GM06990 (cell line): ENCODE measurements around the gene PCDHGA7.
"Not testable (repeated sequence)": the region's sequence is repeated elsewhere in the genome, so short reads cannot be mapped to it uniquely, and the experiment has no call there.

Experiments used
- DNase-seq: peaks from one replicate; pipeline ENCODE4 v3.0.0-alpha.2; 2011; ENCODE audit not compliant: insufficient read length; ENCODE audit errors: extremely low read depth
- H3K27me3 ChIP-seq: replicated peaks from 2 replicates; pipeline ENCODE4 v1.6.0; 2011; ENCODE audit warnings: low read length; ENCODE audit not compliant: control insufficient read depth, insufficient read depth
- H3K36me3 ChIP-seq: 2 replicates; pipeline ENCODE4 v1.5.1; 2011; ENCODE audit warnings: low read length; ENCODE audit not compliant: control insufficient read depth, insufficient read depth
- H3K4me3 ChIP-seq: replicated peaks from 2 replicates; pipeline ENCODE4 v1.5.1; 2011; ENCODE audit warnings: low read depth, mild to moderate bottlenecking, control low read depth, low read length
- TF ChIP-seq, protein P1 (sequence below): IDR thresholded peaks from 2 replicates; pipeline ENCODE4 v1.5.1; 2011; ENCODE audit warnings: low read length, control low read depth, mild to moderate bottlenecking, inconsistent platforms; ENCODE audit not compliant: insufficient read depth, poor library complexity, severe bottlenecking

Gene PCDHGA7

GRCh38 chr5:141417494-141418172 lies 35.1 kb downstream of the PCDHGA7 start, which contains the start of gene PCDHGB7:
PCDHGB7 (plus strand) TSS chr5:141417677; CDS start chr5:141417860, 183 bp downstream.
- not testable (repeated sequence) for H3K27me3 ChIP-seq, H3K36me3 ChIP-seq
- TF ChIP-seq, protein P1, sequence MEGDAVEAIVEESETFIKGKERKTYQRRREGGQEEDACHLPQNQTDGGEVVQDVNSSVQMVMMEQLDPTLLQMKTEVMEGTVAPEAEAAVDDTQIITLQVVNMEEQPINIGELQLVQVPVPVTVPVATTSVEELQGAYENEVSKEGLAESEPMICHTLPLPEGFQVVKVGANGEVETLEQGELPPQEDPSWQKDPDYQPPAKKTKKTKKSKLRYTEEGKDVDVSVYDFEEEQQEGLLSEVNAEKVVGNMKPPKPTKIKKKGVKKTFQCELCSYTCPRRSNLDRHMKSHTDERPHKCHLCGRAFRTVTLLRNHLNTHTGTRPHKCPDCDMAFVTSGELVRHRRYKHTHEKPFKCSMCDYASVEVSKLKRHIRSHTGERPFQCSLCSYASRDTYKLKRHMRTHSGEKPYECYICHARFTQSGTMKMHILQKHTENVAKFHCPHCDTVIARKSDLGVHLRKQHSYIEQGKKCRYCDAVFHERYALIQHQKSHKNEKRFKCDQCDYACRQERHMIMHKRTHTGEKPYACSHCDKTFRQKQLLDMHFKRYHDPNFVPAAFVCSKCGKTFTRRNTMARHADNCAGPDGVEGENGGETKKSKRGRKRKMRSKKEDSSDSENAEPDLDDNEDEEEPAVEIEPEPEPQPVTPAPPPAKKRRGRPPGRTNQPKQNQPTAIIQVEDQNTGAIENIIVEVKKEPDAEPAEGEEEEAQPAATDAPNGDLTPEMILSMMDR, result peak; percentile 93
- DNase-seq, result peak; percentile 76
- H3K4me3 ChIP-seq, result peak within 1 kb of the TSS; percentile 66

DNA sequence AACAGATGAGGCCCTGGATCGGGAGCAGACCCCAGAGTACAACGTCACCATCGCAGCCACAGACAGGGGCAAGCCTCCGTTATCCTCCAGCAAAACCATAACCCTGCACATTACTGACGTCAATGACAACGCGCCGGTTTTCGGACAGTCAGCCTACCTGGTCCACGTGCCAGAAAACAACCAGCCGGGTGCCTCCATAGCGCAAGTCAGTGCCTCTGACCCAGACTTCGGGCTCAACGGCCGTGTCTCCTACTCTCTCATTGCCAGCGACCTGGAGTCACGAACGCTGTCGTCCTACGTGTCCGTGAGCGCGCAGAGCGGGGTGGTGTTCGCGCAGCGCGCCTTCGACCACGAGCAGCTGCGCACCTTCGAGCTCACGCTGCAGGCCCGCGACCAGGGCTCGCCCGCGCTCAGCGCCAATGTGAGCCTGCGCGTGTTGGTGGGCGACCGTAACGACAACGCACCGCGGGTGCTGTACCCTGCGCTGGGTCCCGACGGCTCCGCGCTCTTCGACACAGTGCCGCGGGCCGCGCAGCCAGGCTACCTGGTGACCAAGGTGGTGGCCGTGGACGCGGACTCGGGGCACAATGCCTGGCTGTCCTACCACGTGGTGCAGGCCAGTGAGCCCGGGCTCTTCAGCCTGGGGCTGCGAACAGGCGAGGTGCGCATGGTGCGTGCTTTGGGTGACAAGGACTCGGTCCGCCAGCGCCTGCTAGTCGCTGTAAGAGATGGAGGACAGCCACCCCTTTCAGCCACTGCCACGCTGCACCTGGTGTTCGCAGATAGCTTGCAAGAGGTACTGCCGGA lies 36.7 kb downstream of the PCDHGA7 start:
- TF ChIP-seq, protein P1, result no peak

DNA sequence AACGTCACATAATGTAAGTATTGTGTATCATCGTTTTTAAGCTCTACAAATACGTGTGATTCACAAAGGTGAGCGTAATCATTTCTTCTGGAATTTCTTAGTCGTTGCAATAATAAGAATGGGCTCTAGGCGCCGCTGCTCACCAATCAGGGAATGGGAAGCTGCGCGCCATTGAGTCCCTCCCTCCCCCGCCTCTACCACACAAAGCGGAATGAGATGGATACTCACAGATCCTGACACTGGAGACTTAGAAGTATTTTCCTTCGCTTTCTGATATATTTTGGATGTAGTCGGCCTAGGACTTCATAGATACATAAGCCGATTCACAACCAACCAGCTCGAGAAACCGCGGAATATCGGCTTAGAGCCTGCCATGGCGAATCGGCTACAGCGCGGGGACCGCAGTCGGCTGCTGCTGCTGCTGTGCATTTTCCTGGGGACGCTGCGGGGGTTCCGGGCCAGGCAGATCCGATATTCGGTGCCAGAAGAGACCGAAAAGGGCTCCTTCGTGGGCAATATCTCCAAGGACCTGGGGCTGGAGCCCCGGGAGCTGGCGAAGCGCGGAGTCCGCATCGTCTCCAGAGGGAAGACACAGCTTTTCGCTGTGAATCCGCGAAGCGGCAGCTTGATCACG lies 38.4 kb downstream of the PCDHGA7 start, which contains the start of gene PCDHGA11:
PCDHGA11 (plus strand) TSS at position 197 of the 634 bp plus-strand sequence; CDS start at position 374, 177 bp downstream.
- Histone ChIP-seq H3K4me3 (peak within 1 kb of the TSS; percentile 66), H3K36me3 (no peaks in the 10 kb centered on the region), H3K27me3 (no peaks in the 10 kb centered on the region)
- TF ChIP-seq, protein P1, result peak; percentile 79
- DNase-seq, result no peak

More for the DNA sequence above, 36.7 kb downstream of the PCDHGA7 start:
- H3K27me3 ChIP-seq, result no peaks in the 10 kb centered on the region
- H3K36me3 ChIP-seq, result no peaks in the 10 kb centered on the region
- no peak overlapping the region for H3K4me3 ChIP-seq
- DNase-seq, result no peak

- Histone ChIP-seq H3K4me3 (peak overlapping the region; percentile 66), H3K36me3 (no peaks in the 10 kb centered on the region), H3K27me3 (no peaks in the 10 kb centered on the region)
- no peak for DNase-seq
- TF ChIP-seq, protein P1, result no peak
Observed at GRCh38 chr5:141421489-141421855, 38.9 kb downstream of the PCDHGA7 start.

DNA sequence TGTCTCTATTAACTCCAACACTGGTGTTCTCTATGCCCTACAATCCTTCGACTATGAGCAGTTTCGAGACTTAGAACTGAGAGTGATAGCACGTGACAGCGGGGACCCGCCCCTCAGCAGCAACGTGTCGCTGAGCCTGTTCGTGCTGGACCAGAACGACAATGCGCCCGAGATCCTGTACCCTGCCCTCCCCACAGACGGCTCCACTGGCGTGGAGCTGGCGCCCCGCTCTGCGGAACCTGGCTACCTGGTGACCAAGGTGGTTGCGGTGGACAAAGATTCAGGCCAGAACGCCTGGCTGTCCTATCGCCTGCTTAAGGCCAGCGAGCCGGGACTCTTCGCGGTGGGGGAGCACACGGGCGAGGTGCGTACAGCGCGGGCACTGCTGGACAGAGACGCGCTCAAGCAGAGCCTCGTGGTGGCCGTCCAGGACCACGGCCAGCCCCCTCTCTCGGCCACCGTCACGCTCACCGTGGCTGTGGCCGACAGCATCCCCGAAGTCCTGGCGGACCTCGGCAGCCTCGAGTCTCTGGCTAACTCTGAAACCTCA lies 40.3 kb downstream of the PCDHGA7 start:
- no peaks in the 10 kb centered on the region for H3K36me3 ChIP-seq
- TF ChIP-seq, protein P1, result no peak
- no peak overlapping the region for H3K4me3 ChIP-seq
- DNase-seq, result no peak
- no peaks in the 10 kb centered on the region for H3K27me3 ChIP-seq
